Frontal cortex (tissue), 4 donors: ENCODE measurements around the gene SPATA32. TPM values are rescaled to one million over a fixed set of nuclear protein-coding genes. Genes with fewer than 3 reads are reported as not detected.

Experiments used
- DNase-seq, 2 donors: peaks; one replicate each; pipeline ENCODE4 v3.0.0; 2012; ENCODE audit warnings: low spot score in 2 of 2
- FAIRE-seq: peaks from 2 replicates; lab custom pipeline; 2012; peaks lifted over from hg19 to GRCh38; lab: Jason Lieb, UNC
- total RNA-seq: library from RNA; depleted of rRNA; stranded (reverse); fragments of >200 nt; gene quantifications from one replicate; pipeline ENCODE4 v1.2.3, GENCODE V29; 2014
- donor health status: control.
- donor health status: control.
- donor health status: control.

Gene SPATA32
- total RNA-seq, 1 donor from 2014 or later: not detected

- no peak for FAIRE-seq
- DNase-seq: no peak
Measured at GRCh38 chr17:45233423-45233924, 28.4 kb downstream of the SPATA32 start.

GRCh38 chr17:45232514-45233422 lies 29.1 kb downstream of the SPATA32 start:
- DNase-seq (no peak), FAIRE-seq (no peak)

GRCh38 chr17:45231481-45232116 lies 30.3 kb downstream of the SPATA32 start:
- DNase-seq (no peak), FAIRE-seq (no peak)

- DNase-seq (no peak), FAIRE-seq (no peak)
Measured at GRCh38 chr17:45230787-45231480, 31.0 kb downstream of the SPATA32 start.

GRCh38 chr17:45230410-45230786 lies 31.5 kb downstream of the SPATA32 start:
- FAIRE-seq: no peak

GRCh38 chr17:45229681-45230409 lies 32.0 kb downstream of the SPATA32 start:
- DNase-seq (no peak), FAIRE-seq (no peak)

More at GRCh38 chr17:45230410-45230786, 31.5 kb downstream of the SPATA32 start:
- no peak for DNase-seq

GRCh38 chr17:45228763-45229539 lies 32.9 kb downstream of the SPATA32 start:
- FAIRE-seq: no peak
- no peak for DNase-seq

GRCh38 chr17:45227926-45228762 lies 33.8 kb downstream of the SPATA32 start:
- DNase-seq: no peak

GRCh38 chr17:45227101-45227925 lies 34.6 kb downstream of the SPATA32 start:
- FAIRE-seq (no peak), DNase-seq (no peak)

More at GRCh38 chr17:45227926-45228762, 33.8 kb downstream of the SPATA32 start:
- FAIRE-seq: no peak

GRCh38 chr17:45226576-45226975 lies 35.3 kb downstream of the SPATA32 start:
- DNase-seq (no peak), FAIRE-seq (no peak)

- FAIRE-seq (no peak), DNase-seq (no peak)
Measured at GRCh38 chr17:45225964-45226530, 35.8 kb downstream of the SPATA32 start.

- DNase-seq (no peak), FAIRE-seq (no peak)
Measured at GRCh38 chr17:45225051-45225700, 36.7 kb downstream of the SPATA32 start.

- FAIRE-seq (no peak), DNase-seq (no peak)
Measured at GRCh38 chr17:45224671-45225050, 37.2 kb downstream of the SPATA32 start.

- FAIRE-seq: no peak
- DNase-seq: peak in 1 of 2 donors; percentile 12
Measured at GRCh38 chr17:45223539-45224528, 38.1 kb downstream of the SPATA32 start.

GRCh38 chr17:45222996-45223538 lies 38.8 kb downstream of the SPATA32 start:
- peak; percentile 20 to 22 for DNase-seq

More at GRCh38 chr17:45222996-45223538, 38.8 kb downstream of the SPATA32 start:
- no peak for FAIRE-seq
